ENCODE results near the gene PBX1.
A peak's percentile ranks its signal among the peaks of the same experiment; 100 is the strongest.
"Not testable (repeated sequence)": the region's sequence is repeated elsewhere in the genome, so short reads cannot be mapped to it uniquely, and the experiment has no call there.

PBX1 gene

DNA sequence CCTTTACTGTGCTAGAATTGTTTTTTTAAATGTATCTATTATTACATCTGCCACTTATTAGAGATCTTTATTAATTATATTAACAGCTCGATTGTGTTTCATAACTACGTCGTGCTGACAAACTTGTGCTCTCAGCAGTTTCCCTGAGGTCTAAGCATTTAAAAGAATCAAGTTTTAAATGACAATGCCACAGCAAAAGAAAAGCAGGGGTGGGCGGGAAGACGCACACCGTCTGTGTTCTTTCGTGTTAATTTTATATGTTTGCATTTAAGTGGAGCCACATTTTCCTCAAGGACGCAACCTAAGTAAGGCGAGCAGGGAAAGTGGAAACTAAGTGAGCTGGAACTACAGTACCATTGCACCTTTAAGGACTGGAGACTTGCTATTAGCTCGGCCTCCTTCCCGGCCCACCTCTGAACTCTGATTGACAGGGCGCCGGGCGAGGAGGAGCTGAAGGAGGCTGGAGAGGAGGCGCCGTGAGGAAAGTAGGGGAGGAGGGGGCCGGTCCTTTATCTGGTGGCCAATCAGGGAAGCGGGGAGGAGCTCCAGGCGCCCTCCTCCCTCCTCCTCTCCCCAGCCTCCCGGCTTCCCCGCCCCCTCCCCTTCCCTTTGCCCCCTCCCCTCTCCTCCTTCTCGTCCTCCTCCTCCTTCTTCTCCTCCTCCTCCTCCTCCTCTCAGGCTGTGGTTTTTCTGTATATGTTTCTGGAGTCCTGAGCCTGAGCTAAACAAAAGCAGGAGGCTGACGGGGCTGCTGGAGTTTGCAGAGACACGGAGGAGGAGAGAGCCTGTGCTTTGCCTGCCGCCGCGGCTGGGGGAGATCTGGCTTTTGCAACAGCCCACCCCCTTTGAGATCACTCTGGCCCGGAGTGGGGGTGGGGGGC lies at the start of gene PBX1:
PBX1 (plus strand) TSS at position 724 of the 881 bp plus-strand sequence.
- DNase-seq, result peak; percentile 41

DNA sequence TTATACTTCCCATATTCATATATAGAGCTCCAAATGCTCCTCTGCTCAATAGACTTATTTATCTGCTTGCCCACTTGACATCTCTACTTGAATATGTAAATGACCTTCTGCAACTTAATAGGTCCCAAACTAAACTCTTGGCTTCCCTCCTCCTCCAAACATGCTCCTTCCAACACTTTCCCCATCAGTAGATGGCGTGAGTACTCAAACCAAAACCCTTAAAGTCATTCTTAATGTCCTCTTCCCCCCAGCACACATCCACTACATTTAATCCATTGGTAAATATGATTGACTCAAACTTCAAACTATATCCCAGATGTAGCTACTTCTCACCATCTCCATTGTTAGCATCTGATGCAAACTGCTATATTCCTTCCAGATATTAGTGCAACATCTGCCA lies 48.5 kb upstream of the PBX1 start:
- no peak for DNase-seq

DNA sequence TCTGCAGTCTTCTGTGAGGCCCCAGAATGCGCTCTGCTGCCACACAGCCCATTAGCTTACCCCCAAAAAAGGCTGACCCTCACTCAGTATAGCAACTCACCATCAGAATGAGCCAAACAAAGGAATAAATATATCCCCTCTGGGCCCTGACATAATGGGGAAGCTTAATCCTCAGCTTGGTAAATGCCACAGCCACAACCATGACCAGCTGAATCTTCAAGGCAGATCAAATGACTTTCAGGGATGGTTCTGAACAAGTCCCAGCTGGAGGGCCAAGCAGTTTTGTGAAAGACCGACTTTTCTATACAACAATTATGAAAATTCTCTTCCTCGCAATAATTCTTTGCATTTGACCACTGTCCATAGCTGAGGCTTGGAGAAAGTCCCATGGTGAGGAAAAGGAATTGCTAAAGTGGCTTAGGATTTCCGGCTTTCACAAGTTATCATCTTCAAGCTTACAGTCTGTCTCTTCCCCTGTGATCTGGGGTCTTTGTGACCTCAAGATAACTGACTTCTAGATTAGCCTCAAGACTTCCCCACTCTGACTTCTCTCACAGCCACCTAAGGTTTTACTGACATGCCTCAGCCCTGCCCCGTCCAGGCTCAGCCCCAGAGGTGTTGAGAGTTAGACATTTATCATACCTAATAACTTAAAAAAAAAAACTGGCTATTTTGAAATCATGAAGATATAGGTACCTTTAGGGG lies 47.8 kb upstream of the PBX1 start:
- no peak for DNase-seq

DNA sequence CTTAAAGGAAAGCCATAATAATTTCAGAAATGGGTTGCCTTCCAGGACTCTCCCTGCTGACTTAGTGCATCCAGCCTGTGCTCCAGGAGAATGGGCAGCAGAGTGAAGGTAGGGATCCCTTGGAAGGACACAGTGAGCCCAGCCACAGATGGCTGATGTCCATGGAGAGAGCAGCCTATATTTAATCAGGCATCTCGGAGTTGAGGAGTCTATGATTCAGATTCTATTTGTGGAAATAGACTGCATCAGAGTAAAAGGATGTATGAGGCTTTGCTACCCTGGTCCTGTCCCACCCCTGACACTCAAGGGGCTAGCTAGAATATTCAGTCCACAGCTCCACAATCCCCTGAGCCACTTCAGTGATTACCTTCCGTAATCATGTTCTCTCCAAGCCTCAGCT lies 43.8 kb upstream of the PBX1 start:
- DNase-seq, result no peak

DNA sequence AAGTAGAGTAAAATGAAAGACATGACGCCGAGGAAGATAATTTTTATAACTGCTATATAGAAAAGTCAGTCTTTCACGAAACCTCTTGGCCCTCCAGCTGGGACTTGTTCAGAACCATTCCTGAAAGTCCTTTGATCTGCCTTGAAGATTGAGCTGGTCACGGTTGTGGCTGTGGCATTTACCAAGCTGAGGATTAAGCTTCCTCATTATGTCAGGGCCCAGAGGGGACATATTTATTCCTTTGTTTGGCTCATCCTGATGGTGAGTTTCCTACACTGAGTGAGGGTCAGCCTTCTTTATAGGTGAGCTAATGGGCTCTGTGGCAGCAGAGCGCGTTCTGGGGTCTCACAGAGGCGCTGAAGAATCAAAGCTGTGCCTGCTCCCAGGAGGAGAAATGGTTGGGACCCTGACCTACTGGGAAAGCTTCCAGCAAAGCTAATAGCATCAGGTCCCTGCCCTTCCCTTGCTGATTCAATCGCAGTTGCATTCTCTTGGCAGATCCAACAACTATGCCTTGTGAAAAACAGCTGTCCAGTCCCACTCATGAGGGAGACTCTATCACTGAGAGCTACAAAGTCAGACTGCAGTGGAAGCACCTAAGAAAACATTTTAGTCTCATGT lies 43.2 kb upstream of the PBX1 start:
- no peak for DNase-seq

DNA sequence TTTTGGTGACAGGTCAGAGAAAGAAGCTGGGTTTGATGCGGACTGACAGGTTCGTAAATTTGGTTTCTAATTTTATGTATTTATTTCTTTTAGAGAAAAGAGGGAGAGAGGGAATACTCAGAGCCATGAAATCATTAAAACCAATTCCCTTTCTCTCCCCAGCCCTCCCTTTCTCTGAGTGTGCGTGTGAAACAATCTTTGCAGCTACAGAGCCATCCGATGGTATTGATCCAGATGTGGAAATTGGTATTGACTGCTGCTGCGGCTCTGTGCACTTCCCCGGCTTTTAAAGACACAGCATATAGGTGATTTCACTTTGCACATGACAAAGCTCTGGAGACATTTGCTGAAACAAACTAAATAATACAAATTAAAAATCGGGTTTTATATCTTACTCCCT lies 42.4 kb upstream of the PBX1 start:
- DNase-seq, result no peak

DNA sequence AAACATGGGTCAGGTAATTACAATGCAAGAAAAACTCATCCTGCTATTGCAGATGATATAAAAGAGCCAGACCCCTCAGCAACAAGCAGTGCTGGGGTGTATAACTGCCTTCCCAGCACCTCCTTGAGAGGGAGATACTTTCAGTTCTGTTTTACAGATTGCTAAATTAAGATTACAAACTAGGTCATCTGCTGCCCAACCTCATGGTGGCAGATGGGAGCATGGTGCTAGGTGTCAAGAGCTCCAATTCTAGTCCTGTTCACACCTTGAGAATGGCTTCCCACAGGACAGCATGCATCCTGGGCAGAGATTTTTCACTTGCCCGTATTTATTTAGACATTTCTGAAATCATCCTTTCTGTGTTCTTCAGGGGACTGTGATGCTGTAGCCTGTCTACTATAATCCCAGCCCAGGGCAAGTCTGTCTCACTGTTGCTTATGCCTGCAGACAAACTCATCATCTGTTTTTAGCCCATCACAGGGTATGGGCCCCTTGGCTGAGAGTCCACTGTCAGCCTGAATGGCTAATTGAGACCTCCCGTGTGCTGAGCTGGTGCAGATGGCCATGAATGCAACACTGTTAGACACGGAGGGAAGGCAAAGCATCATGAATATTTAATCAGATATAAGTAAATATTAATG lies 40.2 kb upstream of the PBX1 start:
- DNase-seq, result no peak

DNA sequence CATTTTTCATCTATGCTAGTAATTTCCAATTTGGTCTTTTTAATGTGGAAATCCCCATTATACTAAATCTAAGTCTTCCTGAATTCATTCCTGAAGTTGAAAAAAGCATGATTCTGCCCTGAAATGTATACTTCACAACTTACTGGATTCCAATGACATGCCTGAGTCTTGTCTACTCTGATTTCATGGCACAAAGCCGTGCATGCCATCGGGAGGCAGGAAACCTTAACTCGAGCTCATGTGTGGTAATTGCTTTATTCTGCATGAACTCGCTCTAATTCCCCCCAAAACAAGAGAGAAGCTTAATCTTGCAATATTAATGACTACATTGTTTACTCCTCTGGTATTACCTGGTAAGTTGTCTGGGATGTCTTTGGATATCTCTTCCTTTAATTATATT lies 39.6 kb upstream of the PBX1 start:
- DNase-seq, result no peak

DNA sequence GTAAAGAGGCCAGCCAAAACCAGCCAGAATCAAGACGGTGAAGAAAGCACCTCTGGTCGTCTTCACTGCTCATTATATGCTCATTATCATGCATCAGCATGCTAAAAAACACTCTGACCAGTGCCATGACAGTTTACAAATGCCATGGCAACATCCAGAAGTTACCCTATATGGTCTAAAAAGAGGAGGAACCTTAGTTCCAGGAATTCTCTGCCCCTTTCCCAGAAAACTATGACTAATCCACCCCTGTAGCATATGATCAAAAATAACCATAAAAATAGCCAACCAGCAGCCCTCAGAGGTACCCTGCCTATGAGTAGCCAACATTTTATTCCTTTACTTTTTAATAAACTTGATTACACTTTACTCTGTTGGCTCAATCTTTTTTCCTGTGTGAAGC lies 34.2 kb upstream of the PBX1 start:
- no peak for DNase-seq

DNA sequence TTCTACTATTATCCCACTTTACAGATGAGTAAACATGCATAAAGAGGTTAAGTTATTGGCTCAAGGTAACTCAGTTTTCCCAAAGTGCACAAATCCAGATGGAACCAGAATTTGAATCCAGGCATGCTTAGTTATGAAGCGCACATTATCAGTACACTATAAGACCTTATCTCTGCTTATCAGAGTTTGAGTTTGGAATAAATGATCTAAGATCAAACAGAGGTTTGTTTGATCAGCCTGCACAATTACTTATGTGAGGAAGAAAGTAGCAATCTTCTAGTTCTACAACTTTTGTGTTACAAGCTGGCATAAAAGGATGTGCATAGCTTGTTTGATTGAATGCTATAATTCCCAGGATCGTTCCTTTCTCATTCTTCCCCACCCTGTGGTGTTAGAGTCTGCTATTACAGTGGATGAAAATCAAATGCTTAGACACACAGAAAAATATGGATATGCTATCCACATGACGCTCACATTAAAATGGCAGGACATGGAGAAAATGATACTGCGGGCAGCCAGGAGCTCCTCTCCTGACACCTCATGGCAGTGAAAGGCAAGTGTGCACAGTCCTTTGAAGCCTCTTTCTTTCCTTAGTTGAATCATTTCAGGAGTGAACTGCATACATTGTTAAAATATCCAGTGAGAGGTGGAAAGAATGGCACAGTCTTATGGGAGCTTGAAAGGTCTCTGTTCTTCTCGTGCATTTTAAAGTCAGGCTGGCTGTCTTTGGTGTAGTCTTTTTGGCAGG lies 23.9 kb upstream of the PBX1 start:
- no peak for DNase-seq

DNA sequence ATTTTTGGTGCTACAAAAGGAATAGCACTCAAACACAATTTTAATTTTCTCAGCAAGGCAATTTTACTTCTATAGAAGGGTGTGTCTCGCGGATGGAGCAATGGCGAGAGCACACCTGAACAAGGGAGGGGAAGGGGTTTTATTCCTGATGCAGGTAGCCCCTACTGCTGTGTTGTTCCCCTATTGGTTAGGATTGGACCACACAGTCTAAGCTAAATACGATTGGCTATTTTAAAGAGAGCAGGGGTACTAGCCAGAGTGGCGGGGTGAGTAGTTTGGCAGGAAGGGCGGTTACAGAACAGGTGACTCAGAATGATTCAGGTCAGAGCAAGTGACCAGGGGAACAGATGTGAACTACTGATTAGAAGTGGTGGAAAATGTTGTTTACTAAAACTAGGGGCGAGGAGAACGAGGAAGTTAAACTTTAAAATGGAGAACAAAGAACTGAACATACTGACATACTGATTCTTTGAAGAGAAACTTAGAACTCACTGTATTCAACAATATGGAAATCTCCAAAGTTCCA lies 6.5 kb upstream of the PBX1 start:
- not testable (repeated sequence) for DNase-seq

DNA sequence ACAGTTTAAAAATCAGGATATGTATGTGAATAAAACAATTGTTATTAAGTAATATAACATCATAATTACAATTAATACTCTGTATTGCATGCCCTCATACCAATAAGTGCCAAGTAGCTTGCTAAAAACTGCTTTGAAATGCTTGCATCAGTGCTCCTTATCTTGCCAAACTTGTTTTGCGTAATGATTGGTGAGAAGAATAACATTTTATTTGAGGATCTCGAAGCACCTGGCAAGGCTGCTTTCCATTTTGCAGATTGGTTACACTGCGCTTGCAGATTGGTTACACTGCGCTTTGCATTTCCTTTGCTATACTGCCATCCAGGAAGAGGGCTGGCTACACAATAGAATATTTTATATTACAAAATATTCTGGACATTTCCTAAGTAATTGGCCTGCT lies 1.7 kb upstream of the PBX1 start:
- DNase-seq, result no peak

DNA sequence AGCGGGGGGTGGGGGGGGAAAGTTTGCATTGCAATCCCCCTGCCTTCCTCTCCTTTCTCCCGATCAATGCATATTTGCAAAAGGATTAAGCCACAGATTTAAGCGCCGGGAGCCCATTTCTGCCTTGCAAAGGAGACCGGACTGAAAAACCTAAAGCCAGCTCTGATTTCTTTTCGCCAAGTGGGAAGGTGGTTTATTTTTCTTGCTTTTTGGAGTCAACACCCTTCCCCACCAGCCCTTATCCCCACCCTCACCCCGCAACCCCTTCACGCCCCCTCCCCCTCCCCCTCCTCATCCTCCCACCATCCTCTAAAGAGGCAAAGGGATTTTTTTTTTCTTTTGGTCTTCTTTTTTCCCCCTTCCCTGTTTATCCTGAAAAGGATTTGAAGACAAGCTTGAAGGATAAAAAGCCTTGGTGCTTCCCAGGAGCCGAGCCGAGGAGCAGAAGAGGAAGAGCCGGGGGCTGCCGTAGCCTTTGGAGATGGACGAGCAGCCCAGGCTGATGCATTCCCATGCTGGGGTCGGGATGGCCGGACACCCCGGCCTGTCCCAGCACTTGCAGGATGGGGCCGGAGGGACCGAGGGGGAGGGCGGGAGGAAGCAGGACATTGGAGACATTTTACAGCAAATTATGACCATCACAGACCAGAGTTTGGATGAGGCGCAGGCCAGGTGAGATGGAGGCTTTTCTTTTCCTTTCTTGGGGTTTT lies 513 bp downstream of the PBX1 start:
- no peak for DNase-seq

DNA sequence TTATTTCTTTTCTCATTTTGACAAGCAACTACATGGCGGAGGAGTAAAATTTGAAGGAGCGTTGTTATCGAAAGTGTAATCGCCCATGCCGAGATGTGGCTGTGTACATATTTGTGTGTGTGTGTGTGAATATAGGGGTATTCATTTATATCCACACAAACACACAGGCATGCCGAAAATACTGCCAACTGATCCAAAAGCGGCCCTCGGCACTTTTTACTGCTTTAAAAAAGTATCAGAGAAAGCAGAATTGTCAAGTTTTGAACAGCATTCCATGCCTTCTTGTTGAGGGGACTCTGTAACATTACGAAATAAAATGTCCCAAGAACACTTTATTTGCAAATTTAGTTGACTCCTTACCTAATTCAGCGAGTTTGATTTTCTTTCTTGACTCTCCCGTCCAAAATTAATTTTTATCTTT lies 1.1 kb downstream of the PBX1 start:
- DNase-seq, result no peak

DNA sequence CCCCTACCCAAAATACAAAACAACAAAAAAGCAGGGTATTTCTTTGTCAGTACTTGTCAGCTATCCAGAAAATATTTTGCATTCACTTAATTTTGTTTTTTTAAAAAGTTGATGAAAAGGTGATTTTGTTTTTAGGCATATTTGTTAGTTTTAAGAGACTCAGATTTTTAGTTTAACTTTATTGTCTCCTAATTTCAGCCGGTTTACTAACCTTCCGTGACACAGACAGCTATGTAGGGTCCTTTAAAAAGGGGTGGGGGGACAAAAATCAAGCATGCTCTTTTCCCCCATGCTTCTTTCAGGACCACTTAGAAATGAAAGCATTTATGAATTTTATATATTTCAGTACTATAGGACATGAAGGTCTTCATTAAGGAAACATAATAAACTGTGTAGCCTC lies 1.6 kb downstream of the PBX1 start:
- no peak for DNase-seq

DNA sequence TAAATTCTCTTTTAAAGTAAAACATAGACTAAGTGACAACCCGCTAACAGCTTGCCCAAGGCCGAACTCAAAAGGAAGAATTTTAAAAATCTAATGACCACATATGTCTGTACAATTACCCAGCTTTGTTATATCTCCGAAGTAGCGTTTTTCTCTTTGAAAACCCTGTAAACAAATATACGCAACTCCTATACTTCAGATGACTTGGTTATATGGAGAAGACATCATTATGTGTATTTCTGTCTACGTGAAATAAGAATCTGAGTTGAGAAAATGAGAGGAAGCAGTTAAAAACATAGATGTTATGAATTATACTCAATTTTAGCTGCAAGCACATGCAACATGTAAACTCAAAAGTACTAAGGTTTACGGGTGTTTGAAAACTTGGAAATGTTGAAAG lies 2.0 kb downstream of the PBX1 start:
- DNase-seq, result no peak

DNA sequence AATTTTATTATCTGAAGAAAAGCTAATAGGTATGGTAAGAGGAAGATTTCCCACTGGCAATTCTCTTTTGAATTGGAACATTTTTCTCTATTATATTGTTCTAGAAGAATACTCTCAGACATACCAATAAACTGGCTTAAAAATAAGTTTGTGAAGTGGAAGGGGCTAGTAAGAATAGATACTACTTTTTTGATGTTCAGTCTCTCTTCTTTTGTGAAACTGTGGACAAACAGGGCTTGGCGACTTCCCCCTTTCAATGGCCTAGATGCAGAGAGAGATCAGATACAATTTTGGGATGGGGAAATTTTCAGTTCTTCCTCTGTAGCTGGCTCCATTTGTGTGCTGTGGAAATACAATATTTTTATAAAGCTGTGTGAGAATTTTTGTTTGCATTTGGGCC lies 2.5 kb downstream of the PBX1 start:
- no peak for DNase-seq

DNA sequence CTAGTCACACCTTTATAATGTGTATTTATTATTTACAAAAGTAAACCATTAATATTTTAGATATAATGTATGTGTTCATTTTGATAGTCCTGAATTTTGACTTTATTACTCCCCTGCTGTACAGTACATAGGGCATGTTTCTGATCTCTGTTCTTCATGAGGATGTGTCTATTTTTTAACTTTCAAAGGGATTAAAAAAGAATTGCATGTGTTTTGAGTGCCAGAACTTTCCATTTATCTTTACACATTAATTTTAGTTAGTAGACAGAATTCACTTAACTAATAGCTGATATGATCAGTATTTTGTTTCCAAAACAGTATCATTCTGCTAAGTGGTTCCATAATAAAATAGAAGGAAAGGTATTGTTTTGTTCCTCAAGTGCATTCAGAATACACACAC lies 3.1 kb downstream of the PBX1 start:
- DNase-seq, result no peak

DNA sequence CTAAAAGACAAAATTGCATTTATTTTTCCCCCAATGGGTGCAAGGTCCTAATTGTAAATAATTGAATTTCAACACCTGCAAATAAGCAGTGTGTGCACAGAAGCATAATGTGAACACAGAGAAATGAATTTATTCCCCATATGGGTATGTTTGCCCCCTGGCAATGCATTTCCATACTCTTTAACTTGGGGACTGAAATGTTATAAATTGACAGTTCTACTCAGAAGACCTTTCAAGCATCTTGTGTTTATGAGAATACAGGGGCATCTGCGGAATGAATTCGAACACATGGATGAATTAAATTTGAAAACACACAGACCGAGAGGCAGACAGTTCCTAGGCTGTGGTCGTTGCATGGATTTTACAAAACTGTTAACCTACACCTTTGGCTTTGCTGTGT lies 3.5 kb downstream of the PBX1 start:
- no peak for DNase-seq

DNA sequence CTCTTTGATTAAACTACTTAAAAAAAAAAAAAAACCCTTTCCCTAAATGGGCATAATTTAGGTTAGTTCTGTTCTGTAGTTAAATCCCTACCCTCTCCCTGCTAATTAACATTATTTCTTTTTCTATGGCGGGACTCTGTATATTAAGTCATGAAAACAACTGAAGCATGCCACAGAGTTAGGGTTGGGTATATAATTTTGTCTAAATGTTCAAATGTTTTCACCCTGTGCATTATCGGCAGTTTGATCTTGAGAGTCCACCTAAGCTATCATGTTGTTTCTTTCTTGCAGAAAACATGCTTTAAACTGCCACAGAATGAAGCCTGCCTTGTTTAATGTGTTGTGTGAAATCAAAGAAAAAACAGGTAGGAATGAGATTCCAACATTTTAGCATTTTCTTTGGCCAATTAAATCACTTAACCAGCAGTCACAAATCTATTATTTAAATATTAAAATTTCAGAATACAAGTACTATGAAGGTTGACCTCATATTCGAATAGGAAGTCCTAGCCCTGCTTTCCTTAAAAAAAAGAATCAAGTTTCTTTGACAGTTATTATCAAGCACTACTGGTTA lies 4.0 kb downstream of the PBX1 start:
- DNase-seq, result no peak

DNA sequence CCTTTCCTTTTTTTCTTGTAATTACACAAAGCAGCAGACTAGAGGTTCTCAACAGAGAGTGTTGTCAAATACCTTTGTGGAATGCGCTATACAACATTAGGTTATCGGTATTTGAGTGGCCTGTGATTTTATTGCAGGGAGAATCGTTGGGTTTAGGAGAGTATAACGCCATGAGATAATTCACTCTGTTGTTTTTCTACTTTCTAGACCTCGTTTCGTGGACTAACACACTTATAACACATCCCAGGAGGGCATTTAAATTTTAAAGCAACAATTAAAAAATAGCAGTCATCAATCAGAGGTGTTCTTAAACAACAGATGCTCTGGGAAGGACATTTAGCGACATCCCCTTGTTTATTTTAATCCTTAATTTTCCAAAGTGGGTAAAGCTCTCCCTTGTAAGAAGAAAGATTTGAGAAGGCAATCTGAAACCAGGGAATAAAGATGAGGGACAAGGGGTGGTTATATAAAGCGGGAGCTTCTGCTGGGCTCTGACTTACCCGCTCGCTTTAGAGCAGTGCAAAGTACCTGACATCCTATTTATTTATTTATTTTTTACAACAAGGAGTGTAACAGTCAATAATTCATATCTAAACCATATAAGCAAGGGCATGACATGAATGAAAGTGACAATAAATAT lies 4.9 kb downstream of the PBX1 start:
- DNase-seq, result no peak
